Measurements from ENCODE around the gene MRPL28. TPM values are rescaled to one million over a fixed set of nuclear protein-coding genes. Genes with fewer than 3 reads are reported as not detected.
"Not testable (repeated sequence)": the region's sequence is repeated elsewhere in the genome, so short reads cannot be mapped to it uniquely, and the experiment has no call there.

MRPL28 gene
- total RNA-seq, 1 donor from 2014 or later, result 112 TPM

- DNase-seq (ENCODE audit: low read depth), result peak; percentile 43
Observed at GRCh38 chr16:391885-392335, 21.6 kb upstream of the MRPL28 start.

- DNase-seq (ENCODE audit: low read depth), result no peak
Observed at GRCh38 chr16:389352-389751, 19.0 kb upstream of the MRPL28 start.

DNA sequence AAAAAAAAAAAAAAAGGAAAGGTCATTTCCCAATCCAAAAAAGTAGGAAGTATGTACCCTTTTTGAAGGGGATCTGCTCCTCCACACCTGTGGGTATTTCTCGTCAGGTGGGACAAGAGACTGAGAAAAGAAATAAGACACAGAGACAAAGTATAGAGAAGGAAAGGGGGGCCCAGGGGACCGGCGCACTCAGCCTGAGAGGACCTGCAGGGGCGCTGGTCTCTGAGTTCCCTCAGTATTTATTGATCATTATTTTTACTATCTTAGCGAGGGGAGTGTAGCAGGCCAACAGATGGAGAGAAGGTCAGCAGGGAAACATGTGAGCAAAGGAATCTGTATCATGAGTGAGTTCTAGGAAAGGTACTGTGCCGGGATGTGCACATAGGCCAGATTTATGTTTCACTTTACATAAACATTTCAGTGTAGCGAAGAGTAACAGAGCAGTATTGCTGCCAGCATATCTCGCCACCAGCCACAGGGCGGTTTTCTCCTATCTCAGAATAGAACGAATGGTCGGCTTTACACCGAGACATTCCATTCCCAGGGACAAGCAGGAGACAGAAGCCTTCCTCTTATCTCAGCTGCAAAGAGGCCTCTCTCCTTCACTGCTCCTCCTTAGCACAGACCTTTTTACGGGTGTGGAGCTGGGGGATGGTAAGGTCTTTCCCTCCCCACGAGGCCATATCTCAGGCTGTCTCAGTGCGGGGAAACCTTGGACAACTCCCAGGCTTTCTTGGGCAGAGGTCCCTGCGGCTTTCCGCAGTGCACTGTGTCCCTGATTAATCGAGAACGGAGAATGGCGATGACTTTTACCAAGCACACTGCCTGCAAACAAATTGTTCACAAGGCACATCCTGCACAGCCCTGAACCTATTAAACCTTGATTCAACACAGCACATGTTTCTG lies 17.7 kb upstream of the MRPL28 start:
- peak; percentile 21 for DNase-seq (ENCODE audit: low read depth)

DNA sequence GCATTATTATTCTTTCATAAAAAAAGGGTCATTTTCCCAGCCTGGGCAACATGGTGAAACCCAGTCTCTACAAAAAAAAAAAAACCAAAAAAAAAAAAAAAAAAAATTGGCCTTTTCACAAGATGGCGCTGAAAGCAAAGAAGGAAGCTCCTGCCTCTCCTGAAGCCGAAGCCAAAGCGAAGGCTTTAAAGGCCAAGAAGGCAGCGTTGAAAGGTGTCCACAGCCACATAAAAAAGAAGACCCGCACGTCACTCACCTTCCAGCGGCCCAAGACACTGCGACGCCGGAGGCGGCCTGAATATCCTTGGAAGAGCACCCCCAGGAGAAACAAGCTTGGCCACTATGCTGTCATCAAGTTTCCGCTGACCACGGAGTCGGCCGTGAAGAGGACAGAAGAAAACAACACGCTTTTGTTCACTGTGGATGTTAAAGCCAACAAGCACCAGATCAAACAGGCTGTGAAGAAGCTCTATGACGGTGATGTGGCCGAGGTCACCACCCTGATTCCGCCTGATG lies 16.4 kb upstream of the MRPL28 start:
- no peak for DNase-seq (ENCODE audit: low read depth)

- no peak for DNase-seq (ENCODE audit: low read depth)
Observed at GRCh38 chr16:383326-384051, 13.2 kb upstream of the MRPL28 start.

GRCh38 chr16:381789-382717 lies 11.7 kb upstream of the MRPL28 start, which contains the start of gene PGAP6:
PGAP6 (minus strand) TSS chr16:381978; CDS start chr16:381821, 157 bp downstream.
- DNase-seq (ENCODE audit: low read depth), result peak; percentile 69

GRCh38 chr16:381012-381788 lies 10.9 kb upstream of the MRPL28 start:
- DNase-seq (ENCODE audit: low read depth), result no peak

- DNase-seq (ENCODE audit: low read depth), result no peak
Observed at GRCh38 chr16:380762-381011, 10.3 kb upstream of the MRPL28 start.

GRCh38 chr16:379961-380761 lies 9.8 kb upstream of the MRPL28 start:
- no peak for DNase-seq (ENCODE audit: low read depth)

DNA sequence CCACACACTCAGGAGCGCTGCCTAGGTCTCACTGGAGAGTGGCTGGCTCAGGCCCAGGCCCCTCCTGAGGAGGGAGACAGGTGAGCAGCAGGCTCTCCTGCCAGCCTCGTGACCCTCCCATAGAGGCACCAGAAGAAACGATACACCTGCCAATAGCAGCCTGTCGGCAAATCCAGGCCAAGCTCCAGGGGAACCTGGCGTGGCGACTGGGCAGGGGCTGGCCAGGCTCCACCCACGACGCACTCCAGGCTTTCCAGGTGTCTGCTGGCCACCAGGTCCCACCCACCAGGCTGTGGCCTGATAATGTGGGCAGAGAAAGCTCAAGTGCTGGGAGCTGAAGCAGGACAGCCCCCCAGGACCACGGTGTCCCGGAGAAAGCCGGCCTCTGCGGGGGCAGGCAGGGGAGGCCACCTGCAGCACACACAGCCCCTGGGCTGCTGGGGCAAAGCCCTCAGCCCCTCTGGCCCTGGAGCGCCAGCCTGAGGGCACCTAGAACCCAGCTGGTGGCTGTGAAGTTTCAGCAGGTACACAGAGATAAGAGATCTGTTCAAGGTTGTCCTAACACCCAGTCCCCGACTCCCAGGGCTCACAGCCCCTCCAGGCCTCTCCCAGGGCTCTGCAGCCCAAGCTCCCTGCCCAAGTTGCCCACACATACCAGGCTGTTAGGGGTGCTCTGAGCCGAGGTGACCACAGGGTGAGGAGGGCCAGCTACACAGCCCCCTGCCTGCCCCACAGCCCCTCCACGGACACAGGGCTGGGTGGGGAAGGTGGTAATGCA lies 9.0 kb upstream of the MRPL28 start:
- DNase-seq (ENCODE audit: low read depth), result no peak

DNA sequence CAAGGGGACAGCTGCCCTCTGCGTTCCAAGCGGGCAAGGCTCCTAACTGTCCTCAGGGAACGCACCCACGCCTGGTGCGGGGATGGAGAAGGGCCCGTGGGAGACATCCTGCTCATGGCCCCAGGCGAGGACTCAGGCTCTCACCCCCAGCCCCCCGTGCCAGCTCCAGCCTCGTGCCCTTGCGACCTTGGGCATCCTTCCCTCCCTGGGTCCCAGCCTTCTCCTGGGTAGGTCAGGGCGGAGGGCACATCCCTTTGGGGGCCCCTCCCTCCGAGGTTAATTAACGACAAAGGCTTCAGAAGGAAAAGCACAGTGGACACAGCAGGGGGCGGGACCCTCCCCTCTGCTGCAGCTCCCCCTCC lies 8.5 kb upstream of the MRPL28 start:
- no peak for DNase-seq (ENCODE audit: low read depth)

GRCh38 chr16:378113-378820 lies 7.9 kb upstream of the MRPL28 start:
- not testable (repeated sequence) for DNase-seq (ENCODE audit: low read depth)

DNA sequence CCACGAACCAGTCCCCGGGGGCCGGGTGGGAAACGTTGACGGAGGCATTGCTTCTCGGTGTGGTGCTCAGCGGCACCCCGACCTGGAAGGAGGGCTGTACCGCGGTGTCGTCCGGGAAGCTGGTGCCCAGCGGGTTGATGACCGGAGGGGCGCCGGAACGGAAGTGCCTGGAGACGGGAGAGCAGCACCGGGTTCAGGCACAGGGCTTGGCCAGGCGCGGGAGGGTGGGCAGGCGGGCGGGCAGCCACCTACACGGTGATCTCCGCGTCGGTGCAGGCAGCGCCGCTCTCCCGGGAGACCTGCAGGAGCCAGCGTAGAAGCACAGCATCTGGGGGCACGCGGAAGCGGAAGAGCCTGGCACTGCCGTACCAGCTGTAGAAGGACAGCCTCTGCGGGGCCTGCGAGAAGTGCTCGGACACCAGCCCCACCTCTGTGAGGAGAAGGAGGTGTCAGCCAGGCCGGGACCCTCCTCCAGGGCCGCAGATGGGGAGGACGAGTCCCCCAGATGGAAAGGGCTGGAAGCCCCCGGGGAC lies 7.1 kb upstream of the MRPL28 start:
- DNase-seq (ENCODE audit: low read depth), result no peak

DNA sequence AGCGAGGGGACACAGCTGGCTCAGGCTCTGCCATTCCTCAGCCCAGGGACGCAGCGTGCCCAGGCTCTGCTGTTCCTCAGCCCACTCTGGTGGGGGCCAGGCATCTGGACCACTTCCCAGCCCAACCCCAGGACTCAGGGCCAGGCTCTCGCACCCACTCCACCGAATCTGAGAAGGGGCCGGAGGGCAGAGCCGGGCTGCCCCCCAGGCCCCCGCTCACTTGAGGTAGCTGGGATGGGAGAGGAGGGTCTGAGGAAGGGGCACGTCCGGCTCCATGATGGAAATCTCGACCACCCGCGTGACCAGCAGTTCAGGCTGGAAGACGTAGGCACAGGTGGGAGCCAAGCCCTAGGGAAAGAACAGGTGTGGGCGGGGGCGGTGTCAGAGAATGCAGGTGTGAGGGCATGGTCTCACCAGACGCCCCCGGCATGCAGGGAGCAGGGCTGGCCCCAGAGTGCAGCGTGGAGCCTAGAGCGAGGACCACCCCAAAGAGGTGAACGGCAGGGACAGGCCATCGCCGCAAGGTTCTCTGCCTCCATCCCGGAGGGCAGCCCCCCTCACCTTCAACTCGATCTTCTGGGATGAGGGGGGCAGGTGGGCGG lies 6.6 kb upstream of the MRPL28 start:
- no peak for DNase-seq (ENCODE audit: low read depth)

GRCh38 chr16:375927-376816 lies 5.8 kb upstream of the MRPL28 start:
- DNase-seq (ENCODE audit: low read depth), result no peak

- DNase-seq (ENCODE audit: low read depth), result no peak
Observed at GRCh38 chr16:375212-375611, 4.9 kb upstream of the MRPL28 start.

GRCh38 chr16:374616-374926 lies 4.2 kb upstream of the MRPL28 start:
- no peak for DNase-seq (ENCODE audit: low read depth)
